NCI-H226 (cell line): ENCODE measurements around the gene NUDT16L1.
A peak's percentile ranks its signal among the peaks of the same experiment; 100 is the strongest.
"Not testable (repeated sequence)": the region's sequence is repeated elsewhere in the genome, so short reads cannot be mapped to it uniquely, and the experiment has no call there.

ENCODE experiments used
- DNase-seq: peaks from one replicate; pipeline ENCODE4 v3.0.0-alpha.2; 2015

Gene NUDT16L1

GRCh38 chr16:4726616-4727015, 33.3 kb downstream of the NUDT16L1 start:
- DNase-seq: no peak

DNA sequence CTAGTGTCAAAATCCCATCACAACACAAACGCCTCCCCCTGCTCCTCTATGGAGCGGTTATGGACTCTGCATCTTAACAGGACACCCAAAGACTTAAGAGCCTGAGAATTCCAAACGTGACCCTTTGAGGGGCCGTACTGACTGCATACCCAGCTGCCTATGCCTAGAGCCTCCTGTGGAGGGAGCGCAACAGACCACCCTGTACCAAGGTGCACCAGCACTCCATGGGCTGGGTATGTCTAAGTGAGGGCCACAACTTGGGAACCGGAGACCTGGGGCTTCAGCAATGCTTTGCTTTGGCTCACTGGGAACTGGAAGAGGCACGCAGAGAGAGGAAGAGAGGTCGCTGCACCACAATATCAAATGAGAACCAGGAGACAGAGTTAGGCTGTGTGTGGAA, 35.3 kb downstream of the NUDT16L1 start:
- DNase-seq: no peak

DNA sequence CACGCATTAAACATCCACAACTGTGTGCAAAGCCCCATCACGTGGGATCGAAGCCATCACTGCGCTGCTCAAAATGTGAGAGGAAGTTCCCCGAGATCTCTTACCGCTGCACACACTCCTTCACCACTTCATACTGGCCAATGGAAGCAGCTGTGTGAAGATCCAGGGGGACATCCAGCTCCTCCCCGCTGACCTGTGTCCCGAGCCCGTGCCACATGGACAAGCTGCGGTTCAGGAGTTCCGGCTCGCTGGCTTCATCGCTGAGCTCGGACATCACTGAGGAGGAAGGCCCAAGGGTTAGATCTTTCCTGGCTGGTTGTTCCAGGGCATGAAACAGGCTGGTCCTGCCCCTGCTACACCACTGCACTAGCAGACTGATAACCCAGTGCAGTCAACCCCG, 36.5 kb downstream of the NUDT16L1 start:
- no peak for DNase-seq

- no peak for DNase-seq
Measured at GRCh38 chr16:4733211-4733742, 39.9 kb downstream of the NUDT16L1 start.

DNA sequence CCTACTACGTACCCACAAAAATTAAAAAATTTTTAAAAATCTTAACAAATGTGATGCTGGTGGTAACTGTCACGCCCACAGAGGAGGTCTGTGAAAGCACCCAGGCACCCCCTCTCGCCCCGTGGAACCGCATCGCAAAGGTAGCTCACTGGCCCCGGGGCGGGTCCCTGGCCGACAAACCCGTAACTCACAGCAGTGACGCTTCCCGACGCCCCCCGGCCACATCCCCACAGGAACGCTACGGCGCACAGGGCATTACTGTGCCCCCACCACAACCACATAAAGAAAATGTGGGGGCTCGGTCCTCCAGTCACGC, 40.3 kb downstream of the NUDT16L1 start:
- DNase-seq: peak; percentile 8

GRCh38 chr16:4734063-4734729, 40.8 kb downstream of the NUDT16L1 start, which contains the start of the genes ANKS3 and DNAAF8:
Gene ANKS3, minus strand, starts transcription at chr16:4734271. Its CDS starts 4,122 bp downstream, at chr16:4730149.
Gene DNAAF8, plus strand, starts transcription at chr16:4734537. Its CDS starts 1,978 bp downstream, at chr16:4736515.
- peak; percentile 98 for DNase-seq

DNA sequence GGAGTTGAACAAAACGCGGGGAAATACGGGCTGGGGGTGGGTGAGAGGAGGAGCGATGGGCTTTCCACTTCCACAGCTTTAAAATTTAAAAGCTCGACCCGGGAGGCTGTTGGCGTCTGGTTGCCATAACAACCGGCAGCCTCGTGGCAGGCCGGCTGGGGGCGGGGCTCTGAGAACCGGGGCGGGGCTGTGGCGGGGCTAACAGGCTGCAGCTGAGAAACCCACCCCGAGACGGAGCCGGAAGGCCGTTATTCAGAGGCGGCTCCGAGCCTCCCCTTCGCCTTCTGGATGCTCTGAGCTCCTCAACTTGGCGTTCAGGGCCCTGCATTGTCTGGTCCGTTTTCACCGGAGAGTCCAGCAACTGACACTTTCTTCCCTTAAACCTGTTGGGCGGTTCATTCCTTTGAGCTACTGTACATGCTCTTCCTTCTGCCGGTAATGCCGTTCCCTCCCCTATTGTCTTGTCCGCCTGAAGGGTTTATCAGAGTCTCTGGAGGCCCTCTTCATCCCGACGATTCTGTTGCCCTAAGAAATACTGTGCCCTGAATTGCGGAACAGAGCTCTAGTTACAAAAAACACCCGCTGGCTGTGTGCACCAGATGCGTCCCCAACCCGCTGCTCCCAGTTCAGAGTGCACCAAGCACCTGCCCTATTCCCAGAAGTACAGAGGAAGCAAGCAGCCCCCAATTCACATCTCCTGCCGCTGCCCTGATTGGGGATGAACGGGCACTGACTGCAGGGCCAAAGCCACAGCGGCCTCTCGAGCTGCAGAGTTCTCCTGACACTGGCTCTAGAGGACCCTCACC, 41.6 kb downstream of the NUDT16L1 start:
- peak; percentile 67 for DNase-seq

DNA sequence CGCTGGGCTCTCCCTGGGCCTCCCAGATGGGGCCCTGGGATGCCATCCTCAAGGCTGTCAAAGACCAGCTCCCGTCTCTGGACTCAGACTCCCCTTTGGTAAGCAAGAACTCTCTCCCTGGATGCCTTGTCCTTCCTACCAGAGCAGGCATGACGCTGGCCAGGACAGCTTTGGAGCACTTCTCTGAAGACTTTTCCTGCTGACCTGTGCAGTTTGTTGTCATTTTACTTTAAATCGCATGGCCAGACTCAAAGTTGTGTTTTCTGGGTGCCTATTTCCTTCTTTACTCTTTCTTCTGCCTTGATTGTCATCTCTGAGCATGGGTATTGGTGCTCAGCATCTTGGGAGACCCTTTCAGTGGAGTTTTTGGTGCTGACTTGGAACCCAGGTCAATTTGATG, 43.2 kb downstream of the NUDT16L1 start:
- DNase-seq: no peak

DNA sequence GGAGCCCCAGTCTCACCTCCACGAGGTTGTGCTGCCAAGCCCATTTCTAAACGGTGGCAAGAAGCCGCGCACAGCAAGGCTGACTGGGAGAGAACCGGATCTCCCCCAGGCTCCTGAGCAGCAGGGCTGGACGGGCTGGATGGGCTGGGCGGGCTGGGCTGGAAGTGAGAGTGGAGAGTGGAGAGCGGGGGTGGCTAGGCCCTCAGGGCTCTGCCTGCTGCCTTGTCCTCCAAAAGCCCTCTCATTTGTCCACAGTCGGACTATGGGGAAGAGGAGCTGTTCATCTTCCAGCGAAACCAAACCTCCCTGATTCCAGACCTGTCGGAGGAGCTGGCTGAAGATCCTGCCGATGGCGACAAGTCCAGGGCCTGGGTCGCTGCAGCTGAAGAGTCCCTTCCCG, 44.2 kb downstream of the NUDT16L1 start:
- no peak for DNase-seq

GRCh38 chr16:4738370-4738769, 45.0 kb downstream of the NUDT16L1 start:
- DNase-seq: not testable (repeated sequence)

DNA sequence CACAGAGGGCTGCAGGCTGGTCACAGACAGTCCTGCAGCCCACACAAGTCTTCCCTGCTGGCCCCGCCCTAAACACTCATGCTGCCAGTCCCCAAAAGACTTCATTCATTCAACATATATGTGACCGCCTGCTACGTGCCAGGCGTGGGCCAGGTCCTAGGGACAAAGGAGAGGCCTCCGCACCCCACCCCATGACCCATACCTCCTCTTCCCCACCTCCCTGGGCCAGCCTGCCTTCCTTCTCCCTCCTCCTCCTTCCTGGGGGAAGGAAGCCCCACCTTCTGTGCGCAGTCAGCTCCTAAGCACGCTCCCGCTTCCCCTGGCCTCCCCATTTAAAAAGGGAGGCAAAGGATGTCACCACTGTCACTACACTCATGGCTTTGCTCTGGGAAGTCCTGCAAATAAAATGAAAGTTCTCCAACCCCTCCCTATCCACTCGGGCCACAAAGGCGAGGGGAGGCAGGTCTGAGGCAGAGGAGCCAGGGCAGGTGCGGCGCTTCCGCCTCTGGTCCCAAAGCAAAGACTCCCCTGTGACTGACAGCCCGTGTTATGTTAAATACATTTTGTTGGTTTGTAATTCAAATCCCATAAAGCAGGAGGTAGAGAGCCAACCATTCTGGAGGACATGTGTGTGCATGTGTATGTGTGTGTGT, 50.0 kb downstream of the NUDT16L1 start:
- DNase-seq: no peak

DNA sequence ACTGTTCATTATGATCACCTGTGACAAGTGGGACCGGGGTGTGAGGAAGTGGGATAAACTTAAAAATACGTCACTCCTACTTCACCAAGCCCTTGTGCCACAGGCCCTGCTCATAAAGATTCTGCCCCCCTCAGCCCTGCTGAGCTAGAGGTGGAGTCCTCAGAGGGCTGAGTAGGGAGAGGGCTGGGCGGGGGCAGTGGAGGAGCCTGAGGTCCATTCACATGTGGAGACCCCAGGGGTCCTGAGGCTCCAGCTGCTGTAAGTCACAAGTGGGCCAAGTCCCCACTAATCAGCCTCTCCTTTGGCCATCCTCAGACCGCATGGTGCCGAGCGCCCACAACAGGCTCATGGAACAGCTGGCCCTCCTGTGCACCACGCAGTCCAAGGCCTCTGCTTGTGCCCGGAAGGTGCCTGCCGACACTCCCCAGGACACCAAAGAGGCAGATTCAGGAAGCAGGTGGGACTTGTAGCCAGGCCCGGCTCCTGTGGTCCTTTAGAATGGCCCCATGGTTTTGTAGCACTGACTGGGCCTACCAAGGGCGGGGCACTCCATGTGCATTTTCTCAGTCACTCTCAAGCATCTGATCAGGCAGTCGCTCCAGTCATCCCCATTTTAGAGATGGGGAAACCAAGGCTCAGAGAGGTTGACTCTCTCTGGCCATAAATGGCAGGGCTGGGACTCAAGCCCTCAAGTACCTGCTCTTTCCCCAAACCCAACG, 51.4 kb downstream of the NUDT16L1 start:
- no peak for DNase-seq

DNA sequence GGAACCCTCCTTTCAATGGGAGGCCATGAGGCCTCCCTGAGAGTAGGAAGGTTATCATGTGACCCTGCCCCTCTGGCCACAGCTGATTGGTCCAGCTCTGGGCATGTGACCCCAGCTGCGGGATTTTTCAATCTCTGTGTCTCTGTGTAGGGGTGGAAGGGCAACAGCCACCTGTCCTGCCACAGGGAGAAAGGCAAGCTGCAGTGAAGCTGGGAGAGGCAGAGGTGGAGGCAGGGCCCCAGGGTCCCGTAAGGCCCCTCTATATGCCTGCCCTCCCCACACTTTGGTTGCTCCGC, 51.9 kb downstream of the NUDT16L1 start:
- no peak for DNase-seq
